ENCODE results near the gene GPAT3. TPM values are rescaled to one million over a fixed set of nuclear protein-coding genes. Genes with fewer than 3 reads are reported as not detected.
"Not testable (repeated sequence)": the region's sequence is repeated elsewhere in the genome, so short reads cannot be mapped to it uniquely, and the experiment has no call there.

The GPAT3 gene
- total and polyA plus RNA-seq, 7 donors, result 4.6 to 23.1 (median 13.0) TPM

DNA sequence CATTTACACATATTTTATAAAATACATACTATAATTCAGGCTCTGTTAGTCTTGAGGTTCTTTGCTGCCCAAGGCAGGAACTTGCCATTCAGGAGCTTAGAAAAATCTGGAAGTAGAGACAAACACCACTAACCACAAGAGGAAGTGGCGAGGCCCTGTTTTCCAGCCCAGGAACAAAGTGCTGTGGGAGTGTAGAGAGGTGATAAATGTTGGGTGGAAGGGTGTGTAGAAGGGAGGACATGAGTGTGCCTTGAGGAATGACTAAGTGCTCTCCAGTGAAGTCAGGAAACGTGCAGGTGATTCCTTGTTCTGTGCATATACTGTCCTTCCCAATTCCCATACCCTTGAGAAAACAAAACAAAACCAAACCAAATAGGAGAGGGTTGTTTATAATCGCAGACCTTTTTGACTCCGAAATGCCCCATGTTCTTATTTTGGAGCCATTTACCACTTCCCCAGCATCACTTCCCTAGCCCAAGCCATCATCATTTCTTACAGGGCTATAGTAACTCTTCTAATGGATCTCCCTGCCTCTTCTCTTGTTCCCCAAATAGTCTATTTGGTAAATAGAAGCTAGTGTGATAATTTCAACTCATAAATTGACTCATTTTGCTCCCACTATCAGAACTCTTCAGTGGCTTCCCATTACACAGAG is 83.2 kb downstream of the GPAT3 start:
- intact Hi-C loops (cut with DNase I), result no loop called here
- Histone ChIP-seq H3K4me3 (no peak overlapping the region), H3K27me3 (no peaks in the 10 kb centered on the region), H3K27ac (peak overlapping the region; percentile 22 to 69 (median 64)), H3K36me3 (no peaks in the 10 kb centered on the region), H3K4me1 (peaks cover 0 to 27% (median 26%) of the 10 kb centered on the region in 4 donors), H3K9me3 (peaks cover 0 to 21% (median 2%) of the 10 kb centered on the region in 4 donors)
- TF ChIP-seq, protein P1, sequence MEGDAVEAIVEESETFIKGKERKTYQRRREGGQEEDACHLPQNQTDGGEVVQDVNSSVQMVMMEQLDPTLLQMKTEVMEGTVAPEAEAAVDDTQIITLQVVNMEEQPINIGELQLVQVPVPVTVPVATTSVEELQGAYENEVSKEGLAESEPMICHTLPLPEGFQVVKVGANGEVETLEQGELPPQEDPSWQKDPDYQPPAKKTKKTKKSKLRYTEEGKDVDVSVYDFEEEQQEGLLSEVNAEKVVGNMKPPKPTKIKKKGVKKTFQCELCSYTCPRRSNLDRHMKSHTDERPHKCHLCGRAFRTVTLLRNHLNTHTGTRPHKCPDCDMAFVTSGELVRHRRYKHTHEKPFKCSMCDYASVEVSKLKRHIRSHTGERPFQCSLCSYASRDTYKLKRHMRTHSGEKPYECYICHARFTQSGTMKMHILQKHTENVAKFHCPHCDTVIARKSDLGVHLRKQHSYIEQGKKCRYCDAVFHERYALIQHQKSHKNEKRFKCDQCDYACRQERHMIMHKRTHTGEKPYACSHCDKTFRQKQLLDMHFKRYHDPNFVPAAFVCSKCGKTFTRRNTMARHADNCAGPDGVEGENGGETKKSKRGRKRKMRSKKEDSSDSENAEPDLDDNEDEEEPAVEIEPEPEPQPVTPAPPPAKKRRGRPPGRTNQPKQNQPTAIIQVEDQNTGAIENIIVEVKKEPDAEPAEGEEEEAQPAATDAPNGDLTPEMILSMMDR (IDR thresholded peaks at IDR 0.05), result no peak
- TF ChIP-seq POLR2AphosphoS5 (IDR thresholded peaks at IDR 0.05) (no peak), POLR2A (IDR thresholded peaks at IDR 0.05) (no peak)
- 41 to 49% methylated on average over 4 of the region's 4 CpGs for WGBS, 2 donors
- DNase-seq, result no peak

DNA sequence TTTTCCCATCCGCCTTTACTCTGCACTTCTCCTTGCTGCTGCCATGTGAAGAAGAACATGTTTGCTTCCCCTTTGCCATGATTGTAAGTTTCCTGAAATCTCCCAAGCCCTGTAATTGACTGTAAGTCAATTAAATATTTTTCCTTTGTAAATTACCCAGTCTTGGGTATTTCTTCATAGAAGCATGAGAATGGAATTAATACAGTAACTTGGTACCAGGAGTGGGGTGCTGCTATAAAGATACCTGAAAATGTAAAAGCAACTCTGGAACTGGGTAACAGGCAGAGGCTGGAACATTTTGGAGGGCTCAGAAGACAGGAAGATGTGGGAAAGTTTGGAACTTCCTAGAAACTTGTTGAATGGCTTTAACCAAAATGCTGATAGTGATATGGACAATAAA is 86.2 kb downstream of the GPAT3 start:
- Histone ChIP-seq H3K4me1 (peaks cover 0 to 49% (median 39%) of the 10 kb centered on the region in 4 donors), H3K9me3 (peaks cover 0 to 14% (median 0%) of the 10 kb centered on the region in 4 donors)
- H3K27ac ChIP-seq; H3K4me3 ChIP-seq; intact Hi-C loops (cut with DNase I); DNase-seq; H3K36me3 ChIP-seq; H3K27me3 ChIP-seq: not testable (repeated sequence)
- 96 to 100% methylated on average over 1 of the region's 1 CpG for WGBS, 2 donors

DNA sequence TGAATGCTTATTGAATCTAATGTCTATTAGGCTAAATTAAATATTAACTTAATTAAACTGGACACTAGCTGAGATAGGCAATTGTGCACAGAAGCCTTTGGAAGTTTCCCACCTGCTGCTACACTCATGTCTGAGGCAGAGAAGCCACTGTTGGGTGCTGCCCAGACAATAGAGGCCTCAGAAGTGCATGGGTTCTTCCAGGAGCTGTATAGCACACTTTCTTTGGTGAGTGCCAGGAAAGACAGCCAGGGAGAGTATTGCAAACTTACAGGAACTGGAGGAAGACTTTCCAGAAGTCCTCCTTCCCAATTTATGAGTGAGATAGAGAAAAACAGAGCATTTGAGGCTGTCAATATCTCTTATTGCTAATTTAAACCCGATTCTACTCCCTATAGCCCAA is 89.9 kb downstream of the GPAT3 start:
- no peak for DNase-seq
- peak overlapping the region; percentile 63 to 84 (median 71) for H3K27ac ChIP-seq
- TF ChIP-seq POLR2AphosphoS5 (IDR thresholded peaks at IDR 0.05) (peak in 1 of 4 donors; percentile 28), EP300 (IDR thresholded peaks at IDR 0.05) (no peak), POLR2A (IDR thresholded peaks at IDR 0.05) (no peak)
- TF ChIP-seq, protein P1 (IDR thresholded peaks at IDR 0.05), result no peak
- H3K4me1 ChIP-seq, result peaks cover 0 to 43% (median 31%) of the 10 kb centered on the region in 4 donors
- no peaks in the 10 kb centered on the region for H3K27me3 ChIP-seq
- intact Hi-C loops (cut with DNase I), result no loop called here
- WGBS, 2 donors, result 31 to 65% methylated on average over 1 of the region's 1 CpG
- H3K4me3 ChIP-seq, result peak overlapping the region in 2 of 4 donors; percentile 11 to 24
- H3K36me3 ChIP-seq, result no peaks in the 10 kb centered on the region
- H3K9me3 ChIP-seq, result peaks cover 0 to 14% (median 0%) of the 10 kb centered on the region in 4 donors

DNA sequence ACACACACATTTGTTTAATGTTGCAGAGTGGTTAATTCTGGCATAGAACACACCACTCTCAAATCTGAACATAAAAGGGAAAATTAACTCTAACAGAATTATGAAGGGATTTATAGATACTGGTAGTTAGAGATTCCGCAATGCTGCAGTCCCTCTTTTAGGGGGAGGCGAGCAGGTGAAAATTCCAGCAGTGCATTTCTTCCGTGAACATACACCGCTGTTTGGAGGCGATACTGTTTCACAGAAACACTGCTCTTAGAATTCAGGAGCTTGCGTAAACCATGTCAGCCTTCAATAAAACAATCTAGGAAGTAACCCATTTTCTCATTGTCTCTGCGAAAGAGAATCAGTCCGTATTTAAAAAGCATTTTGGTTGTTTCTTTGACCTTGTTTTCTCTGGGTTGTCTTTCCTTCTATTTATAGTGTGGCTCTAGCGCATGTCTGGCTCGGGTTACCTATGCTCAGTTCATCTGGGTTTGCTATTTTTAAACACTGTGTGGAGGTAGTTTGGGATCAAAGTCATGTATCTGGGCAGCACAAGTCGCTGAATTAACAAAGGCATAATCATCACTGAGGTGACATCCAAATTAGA is 90.4 kb downstream of the GPAT3 start:
- Histone ChIP-seq H3K27me3 (no peaks in the 10 kb centered on the region), H3K36me3 (no peaks in the 10 kb centered on the region), H3K9me3 (peaks cover 0 to 12% (median 0%) of the 10 kb centered on the region in 4 donors), H3K4me3 (peak overlapping the region in 2 of 4 donors; percentile 11 to 24), H3K4me1 (peaks cover 0 to 49% (median 35%) of the 10 kb centered on the region in 4 donors), H3K27ac (peak overlapping the region; percentile 63 to 84 (median 71))
- no peak for DNase-seq
- intact Hi-C loops (cut with DNase I), result no loop called here
- TF ChIP-seq EP300 (IDR thresholded peaks at IDR 0.05) (no peak), POLR2AphosphoS5 (IDR thresholded peaks at IDR 0.05) (peak in 1 of 4 donors; percentile 22), POLR2A (IDR thresholded peaks at IDR 0.05) (no peak)
- TF ChIP-seq, protein P1 (IDR thresholded peaks at IDR 0.05), result no peak
- WGBS, 2 donors, result 26 to 60% methylated on average over 11 of the region's 11 CpGs

DNA sequence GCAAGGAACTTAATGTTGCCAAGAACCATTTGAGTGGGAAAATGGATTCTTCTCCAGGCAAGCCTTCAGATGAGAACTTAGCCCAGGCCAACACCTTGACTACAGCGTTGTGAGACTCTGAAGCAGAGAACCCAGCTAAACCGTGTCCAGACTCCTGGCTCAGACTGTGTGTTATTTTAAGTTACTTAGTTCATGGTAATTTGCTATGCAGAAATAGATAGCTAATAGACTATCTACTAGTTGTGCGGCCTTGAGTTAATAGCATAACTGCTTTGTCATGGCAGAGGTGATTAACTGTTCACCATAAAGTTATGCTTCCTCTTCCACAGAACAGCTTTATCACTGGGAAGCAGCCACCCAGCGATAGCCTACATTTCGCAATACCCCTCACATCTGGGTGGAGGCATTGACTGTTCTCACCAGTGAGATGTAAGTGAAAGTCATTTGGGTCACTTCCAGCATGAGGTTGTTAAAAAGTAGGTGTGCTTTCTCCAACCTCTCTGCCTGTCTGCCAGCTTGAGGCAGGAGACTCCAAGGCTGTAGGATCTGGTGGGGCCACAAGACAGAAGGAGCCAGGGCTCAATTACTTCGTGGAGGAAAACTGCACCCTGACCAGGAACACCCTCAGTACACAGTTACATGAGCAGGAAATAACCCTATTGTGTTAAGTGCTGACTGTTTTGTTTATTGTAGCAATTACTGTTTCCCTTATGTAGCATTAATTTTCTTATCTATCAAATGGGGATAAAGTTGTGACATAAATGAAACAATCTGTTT is 94.2 kb downstream of the GPAT3 start:
- DNase-seq, result peak; percentile 70
- WGBS, 2 donors, result 17 to 34% methylated on average over 6 of the region's 6 CpGs
- Histone ChIP-seq H3K36me3 (no peaks in the 10 kb centered on the region), H3K4me3 (no peak overlapping the region), H3K4me1 (peaks cover 0 to 57% (median 45%) of the 10 kb centered on the region in 4 donors), H3K27ac (peak overlapping the region; percentile 8 to 75 (median 49)), H3K9me3 (no peaks in the 10 kb centered on the region), H3K27me3 (no peaks in the 10 kb centered on the region)
- intact Hi-C loops (cut with DNase I), result no loop called here
- TF ChIP-seq EP300 (IDR thresholded peaks at IDR 0.05) (no peak), POLR2AphosphoS5 (IDR thresholded peaks at IDR 0.05) (peak in 1 of 4 donors; percentile 20)
